BE2C (cell line): ENCODE results near the gene CACNA2D3.

Experiments
- DNase-seq: peaks from one replicate; pipeline ENCODE4 v3.0.0-alpha.2; 2020
- H3K27me3 ChIP-seq: fragments of 250-450 bp; sonication (Bioruptor Pico); 2 replicates; pipeline ENCODE4 v1.5.1; 2020; ENCODE audit warnings: mild to moderate bottlenecking
- H3K36me3 ChIP-seq: fragments of 250-450 bp; sonication (Bioruptor Pico); 2 replicates; pipeline ENCODE4 v1.5.1; 2020; ENCODE audit warnings: mild to moderate bottlenecking
- H3K4me1 ChIP-seq: fragments of 250-450 bp; sonication (Bioruptor Pico); 2 replicates; pipeline ENCODE4 v1.5.1; 2020
- H3K4me3 ChIP-seq: 2 replicates; pipeline ENCODE4 v1.5.1; 2011; ENCODE audit warnings: low read depth, low read length
- H3K9me3 ChIP-seq: fragments of 250-450 bp; sonication (Bioruptor Pico); 2 replicates; pipeline ENCODE4 v1.5.1; 2020
- TF ChIP-seq, protein P1 (sequence below): IDR thresholded peaks from 2 replicates; pipeline ENCODE4 v1.5.1; 2012; ENCODE audit warnings: mild to moderate bottlenecking, low read depth, low read length

The CACNA2D3 gene

DNA sequence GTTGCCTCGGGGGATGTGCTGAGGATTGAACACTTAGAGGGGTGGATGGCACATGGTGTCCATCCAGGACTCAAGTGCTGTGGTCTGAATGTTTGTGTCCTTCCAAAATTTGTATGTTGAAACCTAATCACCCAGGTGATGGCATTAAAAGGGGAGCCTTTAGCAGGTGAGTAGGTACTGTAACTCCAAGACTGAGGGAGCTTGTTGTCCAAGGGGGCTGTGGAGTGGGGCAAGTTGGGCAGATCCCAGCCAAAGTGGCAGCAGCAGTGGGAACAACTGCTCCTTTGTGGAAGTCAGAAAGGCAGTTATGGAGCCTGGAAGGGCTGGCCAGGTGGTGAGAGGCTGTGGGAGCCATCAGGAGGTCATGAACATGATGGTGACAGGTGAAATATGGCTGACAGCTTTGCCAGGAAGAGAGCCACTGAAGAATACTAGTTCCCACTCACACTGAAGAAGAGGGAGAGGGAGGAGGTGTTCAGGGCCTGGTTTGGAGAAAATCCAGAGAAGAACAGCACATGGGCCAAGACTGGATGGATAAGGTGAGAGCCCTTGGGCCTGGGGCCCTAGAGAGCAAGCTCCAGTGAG is 385.6 kb downstream of the CACNA2D3 start:
- H3K9me3 ChIP-seq: no peaks in the 10 kb centered on the region
- DNase-seq: no peak
- H3K4me3 ChIP-seq: no peak overlapping the region
- no peaks in the 10 kb centered on the region for H3K4me1 ChIP-seq
- H3K36me3 ChIP-seq: no peaks in the 10 kb centered on the region; the same call in 1 of the 2 replicates
- no peaks in the 10 kb centered on the region for H3K27me3 ChIP-seq
- TF ChIP-seq, protein P1, sequence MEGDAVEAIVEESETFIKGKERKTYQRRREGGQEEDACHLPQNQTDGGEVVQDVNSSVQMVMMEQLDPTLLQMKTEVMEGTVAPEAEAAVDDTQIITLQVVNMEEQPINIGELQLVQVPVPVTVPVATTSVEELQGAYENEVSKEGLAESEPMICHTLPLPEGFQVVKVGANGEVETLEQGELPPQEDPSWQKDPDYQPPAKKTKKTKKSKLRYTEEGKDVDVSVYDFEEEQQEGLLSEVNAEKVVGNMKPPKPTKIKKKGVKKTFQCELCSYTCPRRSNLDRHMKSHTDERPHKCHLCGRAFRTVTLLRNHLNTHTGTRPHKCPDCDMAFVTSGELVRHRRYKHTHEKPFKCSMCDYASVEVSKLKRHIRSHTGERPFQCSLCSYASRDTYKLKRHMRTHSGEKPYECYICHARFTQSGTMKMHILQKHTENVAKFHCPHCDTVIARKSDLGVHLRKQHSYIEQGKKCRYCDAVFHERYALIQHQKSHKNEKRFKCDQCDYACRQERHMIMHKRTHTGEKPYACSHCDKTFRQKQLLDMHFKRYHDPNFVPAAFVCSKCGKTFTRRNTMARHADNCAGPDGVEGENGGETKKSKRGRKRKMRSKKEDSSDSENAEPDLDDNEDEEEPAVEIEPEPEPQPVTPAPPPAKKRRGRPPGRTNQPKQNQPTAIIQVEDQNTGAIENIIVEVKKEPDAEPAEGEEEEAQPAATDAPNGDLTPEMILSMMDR: no peak

DNA sequence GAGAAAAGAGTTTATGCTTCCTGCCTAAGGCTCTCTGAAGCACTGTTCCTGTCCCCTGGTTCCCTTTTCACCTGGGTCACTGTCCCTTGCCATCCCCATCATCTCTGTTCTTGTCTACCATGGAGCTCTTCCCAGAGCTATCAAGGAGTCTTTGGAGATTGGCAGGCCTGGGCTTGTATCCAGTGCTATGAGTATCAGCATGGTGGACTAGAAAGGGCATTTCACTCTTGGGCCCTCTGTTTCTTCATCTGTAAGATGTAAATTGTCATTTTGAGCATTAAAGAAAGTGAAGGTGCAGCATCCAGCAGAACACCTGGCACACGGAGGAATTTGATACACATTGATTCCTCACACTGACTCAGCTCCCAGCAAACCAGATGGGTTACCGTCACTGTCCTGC is 388.2 kb downstream of the CACNA2D3 start:
- Histone ChIP-seq H3K36me3 (no peaks in the 10 kb centered on the region), H3K9me3 (no peaks in the 10 kb centered on the region), H3K27me3 (no peaks in the 10 kb centered on the region), H3K4me3 (no peak overlapping the region), H3K4me1 (no peaks in the 10 kb centered on the region)
- no peak for DNase-seq
- TF ChIP-seq, protein P1: no peak

DNA sequence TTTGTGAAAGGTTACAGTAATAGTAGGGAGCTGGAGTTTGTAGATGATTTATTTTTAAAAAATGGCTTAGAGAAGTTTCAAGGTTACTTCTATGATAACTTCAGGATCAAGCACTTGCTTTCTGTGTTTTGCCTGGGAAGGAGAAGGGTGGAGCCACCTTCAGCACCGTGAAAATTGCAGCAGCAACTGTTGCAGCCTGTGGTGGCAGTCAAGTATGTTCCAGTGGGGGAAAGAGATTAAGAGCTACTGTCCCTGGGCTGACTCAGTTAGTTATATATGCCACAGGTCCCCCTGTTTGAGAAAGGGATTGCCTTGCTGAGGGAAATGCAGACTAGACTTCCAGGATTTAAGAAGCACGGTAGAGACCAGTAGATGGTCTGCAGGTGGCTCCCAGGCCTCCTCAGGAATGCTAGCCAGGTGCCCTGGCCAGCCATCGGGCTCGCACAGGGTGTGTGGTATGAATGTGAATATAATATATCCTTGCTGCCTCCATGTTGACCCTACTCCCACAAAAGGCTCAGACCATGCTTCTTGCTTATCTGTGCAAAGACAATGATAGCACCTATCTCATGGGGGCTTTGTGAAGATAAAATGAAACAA is 389.5 kb downstream of the CACNA2D3 start:
- Histone ChIP-seq H3K4me3 (no peak overlapping the region), H3K4me1 (no peaks in the 10 kb centered on the region), H3K9me3 (no peaks in the 10 kb centered on the region), H3K36me3 (no peaks in the 10 kb centered on the region), H3K27me3 (no peaks in the 10 kb centered on the region)
- TF ChIP-seq, protein P1: no peak
- no peak for DNase-seq

DNA sequence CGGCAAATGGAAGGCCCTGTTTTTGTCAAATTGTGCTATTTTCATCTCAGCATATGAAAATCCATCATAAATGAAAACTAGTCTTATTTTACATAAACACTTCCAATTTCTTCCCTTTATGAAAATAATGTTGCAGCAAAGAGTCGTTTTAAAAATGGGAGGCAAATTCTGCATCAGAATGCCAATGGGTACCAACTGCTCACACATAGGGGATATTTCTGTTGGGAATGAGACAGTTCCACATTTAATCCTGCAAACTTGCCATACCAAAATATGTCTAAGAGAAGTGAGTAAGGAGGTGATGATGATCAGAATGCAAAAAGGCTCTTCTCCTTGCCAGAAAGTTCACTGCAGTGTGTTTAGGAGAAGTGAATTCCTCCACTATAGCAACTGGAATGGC is 391.7 kb downstream of the CACNA2D3 start:
- Histone ChIP-seq H3K27me3 (no peaks in the 10 kb centered on the region), H3K9me3 (no peaks in the 10 kb centered on the region), H3K4me3 (no peak overlapping the region), H3K4me1 (no peaks in the 10 kb centered on the region), H3K36me3 (no peaks in the 10 kb centered on the region)
- DNase-seq: no peak
- TF ChIP-seq, protein P1: no peak

DNA sequence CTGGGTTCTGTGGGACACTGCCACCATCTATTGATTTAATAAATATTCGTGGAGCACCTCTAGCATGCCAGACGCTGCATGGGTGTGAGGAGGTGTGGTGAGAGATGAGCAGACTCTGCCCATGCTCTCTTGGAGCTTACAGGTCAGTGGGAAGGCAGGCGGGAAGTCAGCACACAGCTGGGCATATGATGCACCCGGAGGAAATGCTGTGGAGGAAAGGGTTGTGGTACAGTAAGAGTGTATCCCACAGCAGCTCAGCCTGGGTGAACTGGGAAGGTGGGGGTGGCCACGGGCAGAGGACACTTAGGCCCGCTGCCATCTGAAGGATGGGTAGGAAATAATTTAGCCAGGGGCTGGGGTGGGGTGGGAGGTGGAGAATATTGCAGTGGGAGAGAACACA is 392.1 kb downstream of the CACNA2D3 start:
- Histone ChIP-seq H3K9me3 (no peaks in the 10 kb centered on the region), H3K4me1 (no peaks in the 10 kb centered on the region), H3K4me3 (no peak overlapping the region), H3K27me3 (no peaks in the 10 kb centered on the region), H3K36me3 (no peaks in the 10 kb centered on the region)
- DNase-seq: no peak
- TF ChIP-seq, protein P1: no peak

DNA sequence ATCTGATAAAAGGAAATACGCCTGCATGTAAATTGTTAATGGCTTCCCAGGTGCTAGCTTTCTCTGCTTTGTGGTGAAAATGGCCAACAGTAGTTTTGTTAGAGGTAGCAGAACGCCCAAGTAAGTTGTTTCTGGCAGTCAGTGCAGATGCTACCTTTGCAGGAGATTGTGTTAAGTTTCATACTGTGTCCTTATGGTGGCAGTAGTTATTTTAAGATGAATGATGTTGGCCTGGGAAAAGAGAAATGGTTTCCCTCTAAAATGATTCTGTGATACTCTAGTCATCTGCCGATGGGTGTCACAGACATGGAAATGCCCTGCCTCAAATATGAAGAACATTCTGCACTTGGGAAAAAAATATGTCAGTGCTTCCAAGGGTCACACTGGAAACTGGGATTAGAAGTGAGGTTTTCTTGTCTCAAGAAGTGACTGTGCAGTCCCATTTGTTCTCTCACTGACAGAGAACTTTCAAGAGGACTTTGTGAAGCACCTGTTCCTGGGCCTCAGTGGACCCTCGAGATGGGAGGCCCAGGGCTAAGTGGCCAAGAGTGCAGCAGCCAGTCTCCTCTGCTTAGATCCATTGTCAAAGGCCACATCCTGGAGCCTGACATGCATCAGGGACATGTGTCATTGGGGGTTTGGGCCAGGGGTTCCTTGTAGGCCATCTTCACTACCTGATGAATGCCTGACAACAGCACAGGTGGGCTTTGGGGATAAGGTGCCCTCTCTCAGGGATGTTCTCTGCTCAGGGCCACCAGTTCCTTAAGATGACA is 393.3 kb downstream of the CACNA2D3 start:
- no peak for DNase-seq
- TF ChIP-seq, protein P1: no peak
- H3K9me3 ChIP-seq: no peaks in the 10 kb centered on the region
- H3K36me3 ChIP-seq: no peaks in the 10 kb centered on the region
- H3K4me1 ChIP-seq: no peaks in the 10 kb centered on the region
- no peak overlapping the region for H3K4me3 ChIP-seq
- H3K27me3 ChIP-seq: no peaks in the 10 kb centered on the region
